ENCODE measurements around the gene AFF1.

GRCh38 chr4:86948276-86948675 is 13.5 kb downstream of the AFF1 start:
- TF ChIP-seq CTCF (conservative IDR thresholded peaks at IDR 0.05; ENCODE audit: low read length) (no peak), EZH2phosphoT487 (IDR thresholded peaks at IDR 0.05; ENCODE audit: borderline replicate concordance, low read depth, low read length) (no peak)
